CD4-positive, alpha-beta T cell (primary cell): Measurements from ENCODE around the gene ZNF770. TPM values are rescaled to one million over a fixed set of nuclear protein-coding genes. Genes with fewer than 3 reads are reported as not detected.

Source experiments
- ATAC-seq: fragments of 200-7000 bp; cut with Tn5 transposase; one replicate; pipeline ENCODE4 v1.10.0; 2022; ENCODE audit warnings: mild to moderate bottlenecking; ENCODE audit not compliant: poor library complexity
- CTCF ChIA-PET: fragments of 350-600 bp; sonication (Branson Sonifier 250); formaldehyde crosslinking; loops from one replicate; lab custom pipeline; 2021; ENCODE audit warnings: antibody characterized with exemption, inconsistent platforms; lab: Charles Lee
- POLR2A ChIA-PET: fragments of 350-600 bp; sonication (Branson Sonifier 250); formaldehyde crosslinking; loops from one replicate; lab custom pipeline; 2021; ENCODE audit warnings: antibody characterized with exemption, inconsistent platforms; lab: Charles Lee
- DNase-seq, 14 experiments: peaks; one replicate each; pipeline ENCODE4 v3.0.0-alpha.2; 2013 to 2020; ENCODE audit warnings: mixed read lengths in 2 of 14
- H3K27ac ChIP-seq, 2 donors: one replicate each; pipeline versions ENCODE4 v1.5.1 to v1.7.0; 2013; ENCODE audit warnings: low read length in 2 of 2, low read depth in 1 of 2, mild to moderate bottlenecking in 1 of 2
- H3K27me3 ChIP-seq, 2 experiments: 1 replicate in 1 of 2; 2 replicates in 1 of 2; pipeline versions ENCODE4 v1.6.1 to v1.7.0; 2013; ENCODE audit warnings: low read length in 2 of 2, control low read depth in 1 of 2, mild to moderate bottlenecking in 1 of 2, moderate library complexity in 1 of 2; ENCODE audit not compliant: insufficient read depth in 2 of 2, control insufficient read depth in 1 of 2
- H3K36me3 ChIP-seq: one replicate; pipeline ENCODE4 v1.6.1; 2013; ENCODE audit warnings: low read length, control low read depth; ENCODE audit not compliant: insufficient read depth
- H3K4me1 ChIP-seq: one replicate; pipeline ENCODE4 v1.6.1; 2013; ENCODE audit warnings: low read length, control low read depth; ENCODE audit not compliant: insufficient read depth
- H3K4me3 ChIP-seq: one replicate; pipeline ENCODE4 v1.5.1; 2013; ENCODE audit warnings: mild to moderate bottlenecking, low read length, moderate library complexity
- H3K9me3 ChIP-seq, 2 experiments: 1 replicate in 1 of 2; 2 replicates in 1 of 2; pipeline versions ENCODE4 v1.6.1 to v1.7.0; 2013; ENCODE audit warnings: low read length in 2 of 2, mild to moderate bottlenecking in 2 of 2, control low read depth in 1 of 2, moderate library complexity in 1 of 2; ENCODE audit not compliant: control insufficient read depth in 1 of 2, insufficient read depth in 1 of 2
- H3K27ac Mint-ChIP-seq: one replicate; pipeline ENCODE4 v1.8.0; 2020; ENCODE audit warnings: mixed read lengths
- H3K27me3 Mint-ChIP-seq: one replicate; pipeline ENCODE4 v1.8.0; 2021; ENCODE audit warnings: mixed read lengths
- H3K36me3 Mint-ChIP-seq: one replicate; pipeline ENCODE4 v1.8.0; 2021; ENCODE audit warnings: low read depth, mixed read lengths
- H3K4me1 Mint-ChIP-seq: one replicate; pipeline ENCODE4 v1.8.0; 2021; ENCODE audit warnings: low read depth, mixed read lengths
- H3K4me3 Mint-ChIP-seq: one replicate; pipeline ENCODE4 v1.8.0; 2020; ENCODE audit warnings: mild to moderate bottlenecking, mixed read lengths
- H3K9me3 Mint-ChIP-seq: one replicate; pipeline ENCODE4 v1.8.0; 2020; ENCODE audit warnings: mixed read lengths
- intact Hi-C, 2 experiments: fragments of 100-400 bp; cut with DNase I in 1 of 2; cut with micrococcal nuclease in 1 of 2; formaldehyde crosslinking; loops; one replicate each; pipeline versions ENCODE4 v1.15.1 to v1.9.0; 2023 to 2025; cut with DNase I, micrococcal nuclease
- total RNA-seq, 174 experiments: library from RNA in 2 of 174; stranded (reverse) in 2 of 174; gene quantifications; one replicate each; pipeline ENCODE4 v1.2.3 and lab custom pipeline; 2021 to 2026
- TF ChIP-seq, protein P1 (sequence below): fragments of 200-600 bp; IDR thresholded peaks from one replicate; pipeline ENCODE4 v1.8.0; 2022; ENCODE audit warnings: antibody characterized with exemption, mild to moderate bottlenecking

The ZNF770 gene
- total RNA-seq, 2 experiments from 2014 or later, result 35.4 to 37.9 TPM

DNA sequence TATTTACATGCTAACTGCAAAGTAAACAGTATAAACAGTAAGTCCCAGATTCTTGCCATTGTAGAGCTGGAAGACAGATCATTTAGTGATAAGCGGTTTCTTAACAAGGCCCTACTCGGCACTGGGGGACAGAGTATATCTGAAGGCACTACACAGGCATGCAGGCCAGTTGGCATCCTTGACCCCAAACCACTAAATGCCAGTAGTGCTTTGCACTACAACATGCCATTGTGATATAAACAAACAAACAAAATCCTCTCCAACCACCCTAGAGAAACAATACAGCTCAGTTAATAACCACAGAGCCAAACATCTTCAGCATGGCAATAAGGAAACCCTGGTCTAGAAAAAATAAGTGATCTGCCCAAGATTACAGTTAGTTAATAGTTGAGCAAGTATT lies 23.8 kb downstream of the ZNF770 start:
- peaks cover 46% of the 10 kb centered on the region for H3K36me3 ChIP-seq
- CTCF ChIA-PET, result no interaction called here
- no peak overlapping the region for H3K27ac ChIP-seq

DNA sequence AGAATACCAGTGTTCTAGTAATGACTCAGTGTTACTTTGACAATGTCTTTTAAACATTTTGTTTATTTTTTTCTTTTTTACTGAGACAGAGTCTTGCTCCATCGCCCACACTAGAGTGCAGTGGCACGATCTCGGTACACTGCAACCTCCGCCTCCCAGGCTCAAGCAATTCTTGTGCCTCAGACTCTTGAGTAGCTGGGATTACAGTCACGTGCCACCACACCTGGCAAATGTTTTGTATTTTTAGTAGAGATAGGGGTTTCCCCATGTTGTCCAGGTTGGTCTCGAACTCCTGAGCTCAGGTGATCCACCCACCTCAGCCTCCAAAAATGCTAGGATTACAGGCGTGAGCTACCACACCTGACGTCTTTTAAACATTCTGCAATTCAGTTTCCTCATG lies 34.2 kb downstream of the ZNF770 start:
- peaks cover 11% of the 10 kb centered on the region for H3K4me1 Mint-ChIP-seq
- POLR2A ChIA-PET, result interaction anchor here (1.6 kb wide), 1 partner anchor 34 kb away, joined by 5 read pairs; the partner anchor contains the start of gene ZNF770
- no peak overlapping the region for H3K27ac ChIP-seq

More for the DNA sequence above, 23.8 kb downstream of the ZNF770 start:
- TF ChIP-seq, protein P1, sequence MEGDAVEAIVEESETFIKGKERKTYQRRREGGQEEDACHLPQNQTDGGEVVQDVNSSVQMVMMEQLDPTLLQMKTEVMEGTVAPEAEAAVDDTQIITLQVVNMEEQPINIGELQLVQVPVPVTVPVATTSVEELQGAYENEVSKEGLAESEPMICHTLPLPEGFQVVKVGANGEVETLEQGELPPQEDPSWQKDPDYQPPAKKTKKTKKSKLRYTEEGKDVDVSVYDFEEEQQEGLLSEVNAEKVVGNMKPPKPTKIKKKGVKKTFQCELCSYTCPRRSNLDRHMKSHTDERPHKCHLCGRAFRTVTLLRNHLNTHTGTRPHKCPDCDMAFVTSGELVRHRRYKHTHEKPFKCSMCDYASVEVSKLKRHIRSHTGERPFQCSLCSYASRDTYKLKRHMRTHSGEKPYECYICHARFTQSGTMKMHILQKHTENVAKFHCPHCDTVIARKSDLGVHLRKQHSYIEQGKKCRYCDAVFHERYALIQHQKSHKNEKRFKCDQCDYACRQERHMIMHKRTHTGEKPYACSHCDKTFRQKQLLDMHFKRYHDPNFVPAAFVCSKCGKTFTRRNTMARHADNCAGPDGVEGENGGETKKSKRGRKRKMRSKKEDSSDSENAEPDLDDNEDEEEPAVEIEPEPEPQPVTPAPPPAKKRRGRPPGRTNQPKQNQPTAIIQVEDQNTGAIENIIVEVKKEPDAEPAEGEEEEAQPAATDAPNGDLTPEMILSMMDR, result no peak
- Histone ChIP-seq H3K4me1 (peaks cover 23% of the 10 kb centered on the region), H3K9me3 (no peaks in the 10 kb centered on the region), H3K27me3 (no peaks in the 10 kb centered on the region), H3K4me3 (no peak overlapping the region)
- Mint-ChIP-seq H3K27ac (no peak overlapping the region), H3K36me3 (peaks cover 69% of the 10 kb centered on the region), H3K4me1 (peaks cover 70% of the 10 kb centered on the region), H3K27me3 (no peaks in the 10 kb centered on the region), H3K4me3 (no peak overlapping the region), H3K9me3 (no peaks in the 10 kb centered on the region)
- DNase-seq (no peak), ATAC-seq (no peak)
- POLR2A ChIA-PET, result interaction anchor here (1.6 kb wide), 1 partner anchor 24 kb away, joined by 4 read pairs; the partner anchor contains the start of gene ZNF770
- intact Hi-C loops, result no loop called here

DNA sequence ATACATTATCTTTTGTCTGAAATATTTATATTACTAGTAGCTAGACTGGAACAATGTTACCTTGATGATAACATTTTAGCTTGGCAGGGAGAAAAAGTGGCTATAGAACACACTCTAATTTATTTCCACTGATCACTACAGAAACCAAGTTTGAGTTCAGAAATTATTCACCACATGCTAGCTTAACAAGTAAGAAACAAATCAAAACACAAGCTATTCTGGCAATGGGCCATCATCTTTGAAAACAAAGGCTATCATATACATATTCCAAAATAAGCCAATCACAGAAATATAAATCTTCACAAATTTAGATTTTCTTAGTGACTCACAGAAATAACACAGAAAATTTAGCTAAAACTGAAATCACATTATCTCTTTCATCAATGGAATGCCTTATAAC lies 35.6 kb downstream of the ZNF770 start:
- H3K4me1 ChIP-seq, result no peaks in the 10 kb centered on the region
- H3K9me3 ChIP-seq, result no peaks in the 10 kb centered on the region
- peaks cover 51% of the 10 kb centered on the region for H3K36me3 ChIP-seq
- no peaks in the 10 kb centered on the region for H3K9me3 Mint-ChIP-seq
- no peak for DNase-seq
- H3K4me3 Mint-ChIP-seq, result no peak overlapping the region
- no peak overlapping the region for H3K27ac Mint-ChIP-seq
- intact Hi-C loops, result loop anchor here in 1 of 2 experiments (10.0 kb wide), 1 partner anchor 48 kb away; no protein-coding TSS in a partner anchor
- ChIA-PET CTCF (no interaction called here), POLR2A (interaction anchor here (1.4 kb wide), 1 partner anchor 35 kb away, joined by 3 read pairs; the partner anchor contains the start of gene ZNF770)
- H3K4me3 ChIP-seq, result no peak overlapping the region
- H3K27ac ChIP-seq, result no peak overlapping the region
- no peaks in the 10 kb centered on the region for H3K27me3 Mint-ChIP-seq
- H3K27me3 ChIP-seq, result no peaks in the 10 kb centered on the region
- TF ChIP-seq, protein P1, result no peak
- peaks cover 5% of the 10 kb centered on the region for H3K4me1 Mint-ChIP-seq
- no peak for ATAC-seq
- peaks cover 76% of the 10 kb centered on the region for H3K36me3 Mint-ChIP-seq

More for the DNA sequence above, 34.2 kb downstream of the ZNF770 start:
- H3K36me3 ChIP-seq, result peaks cover 44% of the 10 kb centered on the region
- H3K4me1 ChIP-seq, result peaks cover under 1% of the 10 kb centered on the region
- no peaks in the 10 kb centered on the region for H3K9me3 ChIP-seq
- TF ChIP-seq, protein P1, result no peak
- DNase-seq (no peak), ATAC-seq (no peak)
- Mint-ChIP-seq H3K27ac (no peak overlapping the region), H3K9me3 (no peaks in the 10 kb centered on the region), H3K4me3 (no peak overlapping the region), H3K27me3 (no peaks in the 10 kb centered on the region), H3K36me3 (peaks cover 69% of the 10 kb centered on the region)
- H3K4me3 ChIP-seq, result no peak overlapping the region
- H3K27me3 ChIP-seq, result no peaks in the 10 kb centered on the region
- CTCF ChIA-PET, result no interaction called here
- intact Hi-C loops, result loop anchor here in 1 of 2 experiments (10.0 kb wide), 1 partner anchor 49 kb away; no protein-coding TSS in a partner anchor
